CD14-positive monocyte (primary cell): ENCODE results near the gene RERE. TPM values are rescaled to one million over a fixed set of nuclear protein-coding genes. Genes with fewer than 3 reads are reported as not detected.

ENCODE experiments used
- DNase-seq, 3 donors: peaks; one replicate each; pipeline ENCODE4 v3.0.0-alpha.2; 2011 to 2022
- H2AFZ ChIP-seq: 2 replicates; pipeline ENCODE4 v1.6.0; 2012; ENCODE audit warnings: mild to moderate bottlenecking, low read depth, low read length, inconsistent platforms; ENCODE audit not compliant: insufficient read depth, poor library complexity, severe bottlenecking
- H3K27ac ChIP-seq, 2 donors: 1 replicate in 1 of 2; 2 replicates in 1 of 2; pipeline ENCODE4 v1.5.1; 2012 to 2013; ENCODE audit warnings: low read length in 2 of 2, control low read depth in 1 of 2, inconsistent platforms in 1 of 2, low read depth in 1 of 2, mild to moderate bottlenecking in 1 of 2
- H3K27me3 ChIP-seq, 2 donors: one replicate each; pipeline versions ENCODE4 v1.6.0 to v1.6.1; 2011 to 2013; ENCODE audit warnings: low read length in 2 of 2; ENCODE audit not compliant: control insufficient read depth in 2 of 2, insufficient read depth in 2 of 2
- H3K36me3 ChIP-seq, 2 donors: replicated peaks in 1 of 2; 1 replicate in 1 of 2; 2 replicates in 1 of 2; pipeline versions ENCODE4 v1.5.1 to v1.6.1; 2012 to 2013; ENCODE audit warnings: low read length in 2 of 2, control low read depth in 1 of 2, inconsistent platforms in 1 of 2, mild to moderate bottlenecking in 1 of 2; ENCODE audit not compliant: insufficient read depth in 2 of 2, control insufficient read depth in 1 of 2
- H3K4me1 ChIP-seq, 2 donors: 1 replicate in 1 of 2; 2 replicates in 1 of 2; pipeline versions ENCODE4 v1.5.1 to v1.6.1; 2012 to 2013; ENCODE audit warnings: low read length in 2 of 2, control low read depth in 1 of 2, inconsistent platforms in 1 of 2, mild to moderate bottlenecking in 1 of 2, moderate library complexity in 1 of 2; ENCODE audit not compliant: insufficient read depth in 2 of 2, control insufficient read depth in 1 of 2
- H3K4me2 ChIP-seq: replicated peaks from 2 replicates; pipeline ENCODE3; 2012; ENCODE audit warnings: low read length, moderate library complexity, mild to moderate bottlenecking; ENCODE audit not compliant: poor library complexity, severe bottlenecking; ENCODE audit errors: extremely low read depth
- H3K4me3 ChIP-seq, 3 experiments: fragments of 200-600 bp in 1 of 3; sonication (generic) in 1 of 3; replicated peaks in 1 of 3; 1 replicate in 2 of 3; 2 replicates in 1 of 3; pipeline ENCODE4 v1.5.1; 2011 to 2013; ENCODE audit warnings: low read length in 3 of 3, mild to moderate bottlenecking in 3 of 3, control low read depth in 2 of 3, low read depth in 2 of 3, inconsistent platforms in 1 of 3, moderate library complexity in 1 of 3
- H3K79me2 ChIP-seq: 2 replicates; pipeline ENCODE4 v1.6.0; 2012; ENCODE audit warnings: mild to moderate bottlenecking, control low read depth, inconsistent platforms, low read length, moderate library complexity; ENCODE audit not compliant: insufficient read depth
- H3K9ac ChIP-seq: 2 replicates; pipeline ENCODE4 v1.6.0; 2017; ENCODE audit warnings: low read length, mild to moderate bottlenecking; ENCODE audit not compliant: insufficient read depth, poor library complexity, severe bottlenecking
- H3K9me3 ChIP-seq, 2 donors: replicated peaks in 1 of 2; 1 replicate in 1 of 2; 2 replicates in 1 of 2; pipeline versions ENCODE4 v1.5.1 to v1.6.1; 2012 to 2013; ENCODE audit warnings: low read length in 2 of 2, control low read depth in 1 of 2; ENCODE audit not compliant: control insufficient read depth in 1 of 2, insufficient read depth in 1 of 2
- H4K20me1 ChIP-seq: 2 replicates; pipeline ENCODE4 v1.6.0; 2012; ENCODE audit warnings: mild to moderate bottlenecking, low read length, control low read depth, moderate library complexity; ENCODE audit not compliant: insufficient read depth
- H3K27ac Mint-ChIP-seq, 7 donors: one replicate each; pipeline ENCODE4 v1.8.0; 2020; ENCODE audit warnings: mild to moderate bottlenecking in 7 of 7, mixed read lengths in 7 of 7, moderate library complexity in 6 of 7, inconsistent platforms in 2 of 7
- H3K27me3 Mint-ChIP-seq, 3 donors: one replicate each; pipeline ENCODE4 v1.8.0; 2021 to 2022; ENCODE audit warnings: low read depth in 3 of 3, mild to moderate bottlenecking in 3 of 3, mixed read lengths in 3 of 3, moderate library complexity in 3 of 3, inconsistent platforms in 1 of 3
- H3K36me3 Mint-ChIP-seq, 2 donors: one replicate each; pipeline ENCODE4 v1.8.0; 2020; ENCODE audit warnings: mixed read lengths in 2 of 2, inconsistent platforms in 1 of 2, mild to moderate bottlenecking in 1 of 2
- H3K4me1 Mint-ChIP-seq: one replicate; pipeline ENCODE4 v1.8.0; 2020; ENCODE audit warnings: mild to moderate bottlenecking, mixed read lengths
- H3K4me3 Mint-ChIP-seq, 2 donors: one replicate each; pipeline ENCODE4 v1.8.0; 2020; ENCODE audit warnings: mild to moderate bottlenecking in 2 of 2, mixed read lengths in 2 of 2, moderate library complexity in 1 of 2
- H3K9me3 Mint-ChIP-seq, 7 donors: one replicate each; pipeline ENCODE4 v1.8.0; 2020 to 2022; ENCODE audit warnings: mixed read lengths in 7 of 7, mild to moderate bottlenecking in 6 of 7, moderate library complexity in 6 of 7, inconsistent platforms in 2 of 7
- CTCF ChIP-seq: fragments of 200-600 bp; IDR thresholded peaks from one replicate; pipeline ENCODE4 v1.8.0; 2022; ENCODE audit warnings: antibody characterized with exemption, mild to moderate bottlenecking
- WGBS: methylation state at CpG from one replicate; pipeline ENCODE4 v1.1.5; 2013; ENCODE audit warnings: missing lambda C conversion rate; ENCODE audit not compliant: insufficient coverage; 5-methylcytosine and 5-hydroxymethylcytosine counted together
- intact Hi-C, 2 donors: fragments of 100-400 bp; cut with micrococcal nuclease; formaldehyde crosslinking; loops; one replicate each; pipeline versions ENCODE4 v1.15.0 to v1.15.1; 2023
- polyA plus RNA-seq, 3 donors: library from polyadenylated mRNA; depleted of rRNA in 1 of 3; unstranded in 2 of 3; stranded (reverse) in 1 of 3; fragments of 300-500 nt in 2 of 3; fragments of >200 nt in 1 of 3; fragmentation: Illumina TruSeq in 2 of 3; gene quantifications; 1 replicate in 2 of 3; 2 replicates in 1 of 3; pipeline ENCODE4 v1.2.3, GENCODE V29; 2012 to 2021

RERE gene
- polyA plus RNA-seq, 3 donors, result 1.2 to 19.4 (median 3.8) TPM

GRCh38 chr1:8540261-8540941 lies 277.0 kb downstream of the RERE start:
- Mint-ChIP-seq H3K36me3 (peaks cover 22% of the 10 kb centered on the region in 2 donors), H3K27ac (peak overlapping the region in 2 of 7 donors; percentile 19 to 37), H3K9me3 (peaks cover 0 to 2% (median 0%) of the 10 kb centered on the region in 7 donors), H3K4me3 (no peak overlapping the region), H3K27me3 (peaks cover 0 to 2% (median 2%) of the 10 kb centered on the region in 3 donors), H3K4me1 (no peaks in the 10 kb centered on the region)
- H3K27ac ChIP-seq, result no peak overlapping the region
- H3K79me2 ChIP-seq, result no peaks in the 10 kb centered on the region
- intact Hi-C loops, result no loop called here
- no peak for TF ChIP-seq CTCF
- H3K4me1 ChIP-seq, result no peaks in the 10 kb centered on the region
- no peak overlapping the region for H3K4me3 ChIP-seq
- H3K27me3 ChIP-seq, result no peaks in the 10 kb centered on the region
- no peak overlapping the region for H2AFZ ChIP-seq
- no peaks in the 10 kb centered on the region for H4K20me1 ChIP-seq
- DNase-seq, result peak in 1 of 3 donors; percentile 44
- H3K9ac ChIP-seq, result no peak overlapping the region
- no peak overlapping the region for H3K4me2 ChIP-seq
- no CpG with 5 or more reads among the region's 3 CpGs for WGBS
- H3K36me3 ChIP-seq, result peaks cover 0 to 6% of the 10 kb centered on the region in 2 donors
- no peaks in the 10 kb centered on the region for H3K9me3 ChIP-seq

GRCh38 chr1:8539683-8540082 lies 277.8 kb downstream of the RERE start:
- no peak overlapping the region for H3K27ac Mint-ChIP-seq
- WGBS, result no CpG with 5 or more reads among the region's 4 CpGs

More at GRCh38 chr1:8539683-8540082, 277.8 kb downstream of the RERE start:
- H3K9ac ChIP-seq, result no peak overlapping the region
- H3K79me2 ChIP-seq, result no peaks in the 10 kb centered on the region
- H3K4me2 ChIP-seq, result no peak overlapping the region
- H2AFZ ChIP-seq, result no peak overlapping the region
- no peaks in the 10 kb centered on the region for H4K20me1 ChIP-seq
- Mint-ChIP-seq H3K36me3 (peaks cover 16 to 17% of the 10 kb centered on the region in 2 donors), H3K27me3 (peaks cover 0 to 2% (median 0%) of the 10 kb centered on the region in 3 donors), H3K4me3 (no peak overlapping the region), H3K4me1 (no peaks in the 10 kb centered on the region), H3K9me3 (peaks cover 0 to 2% (median 0%) of the 10 kb centered on the region in 7 donors)
- no peak for TF ChIP-seq CTCF
- H3K27ac ChIP-seq, result no peak overlapping the region
- H3K36me3 ChIP-seq, result peaks cover 0 to 6% of the 10 kb centered on the region in 2 donors
- intact Hi-C loops, result no loop called here
- no peak overlapping the region for H3K4me3 ChIP-seq
- H3K9me3 ChIP-seq, result no peaks in the 10 kb centered on the region
- no peaks in the 10 kb centered on the region for H3K4me1 ChIP-seq
- H3K27me3 ChIP-seq, result no peaks in the 10 kb centered on the region
- no peak for DNase-seq
